Neural cell (in vitro differentiated cells): ENCODE results near the gene METTL26.

Source experiments
- EP300 ChIP-seq: fragments of 450-650 bp; conservative IDR thresholded peaks from 2 replicates; pipeline ENCODE4 v1.6.1; 2014; ENCODE audit warnings: antibody characterized with exemption, mild to moderate bottlenecking, moderate library complexity; ENCODE audit not compliant: poor library complexity, severe bottlenecking
- EZH2 ChIP-seq: fragments of 200-600, 300-800 bp; shearing (Covaris generic), sonication (generic); IDR thresholded peaks from 2 replicates; pipeline ENCODE4 v1.6.1; 2014; ENCODE audit warnings: antibody characterized with exemption, low read length, borderline replicate concordance, mild to moderate bottlenecking; ENCODE audit not compliant: insufficient read depth, poor library complexity, severe bottlenecking
- POLR2AphosphoS5 ChIP-seq: IDR thresholded peaks from 2 replicates; pipeline ENCODE4 v1.6.1; 2012
- RAD21 ChIP-seq: fragments of 450-650 bp; conservative IDR thresholded peaks from 2 replicates; pipeline ENCODE4 v1.6.1; 2014; ENCODE audit warnings: antibody characterized with exemption, mild to moderate bottlenecking, moderate library complexity
- SMC3 ChIP-seq: fragments of 450-650 bp; conservative IDR thresholded peaks from 2 replicates; pipeline ENCODE4 v1.6.1; 2014; ENCODE audit warnings: antibody characterized with exemption, mild to moderate bottlenecking, moderate library complexity; ENCODE audit not compliant: poor library complexity
- TF ChIP-seq, protein P1 (sequence below): fragments of 450-650 bp; IDR thresholded peaks from 2 replicates; pipeline ENCODE4 v1.5.1; 2014; ENCODE audit warnings: antibody characterized with exemption, mild to moderate bottlenecking, moderate library complexity; ENCODE audit not compliant: poor library complexity, severe bottlenecking

DNA sequence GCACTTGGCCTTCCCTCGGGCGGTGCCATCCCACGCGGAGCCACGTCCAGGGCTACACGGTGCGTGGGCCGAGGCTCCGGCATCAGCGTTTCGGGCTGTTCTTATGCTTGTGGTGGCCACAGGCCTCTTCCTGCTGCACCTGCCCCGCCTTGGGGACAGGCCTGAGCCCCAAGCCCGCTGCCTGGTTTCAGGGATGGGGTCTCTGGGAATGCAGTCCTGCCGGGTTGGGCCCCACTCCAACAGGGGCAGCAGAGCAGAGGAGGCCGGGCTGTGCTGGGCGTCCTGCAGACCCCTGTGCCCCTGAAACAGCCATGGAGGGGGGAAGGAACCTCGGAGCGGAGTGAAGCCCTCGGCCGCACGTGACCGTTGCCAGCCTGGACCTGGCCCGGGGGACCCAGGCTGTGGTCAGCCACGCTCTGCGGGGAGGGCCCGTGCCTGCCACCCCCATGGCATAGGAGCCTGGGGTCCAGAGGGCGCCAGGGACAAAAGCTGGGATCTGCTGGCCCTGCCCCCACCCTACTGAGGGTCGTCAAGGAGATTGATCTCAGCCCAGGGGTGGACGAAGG lies 5.8 kb downstream of the METTL26 start:
- TF ChIP-seq POLR2AphosphoS5 (no peak), RAD21 (no peak), SMC3 (no peak), EP300 (no peak), EZH2 (no peak)
- TF ChIP-seq, protein P1, sequence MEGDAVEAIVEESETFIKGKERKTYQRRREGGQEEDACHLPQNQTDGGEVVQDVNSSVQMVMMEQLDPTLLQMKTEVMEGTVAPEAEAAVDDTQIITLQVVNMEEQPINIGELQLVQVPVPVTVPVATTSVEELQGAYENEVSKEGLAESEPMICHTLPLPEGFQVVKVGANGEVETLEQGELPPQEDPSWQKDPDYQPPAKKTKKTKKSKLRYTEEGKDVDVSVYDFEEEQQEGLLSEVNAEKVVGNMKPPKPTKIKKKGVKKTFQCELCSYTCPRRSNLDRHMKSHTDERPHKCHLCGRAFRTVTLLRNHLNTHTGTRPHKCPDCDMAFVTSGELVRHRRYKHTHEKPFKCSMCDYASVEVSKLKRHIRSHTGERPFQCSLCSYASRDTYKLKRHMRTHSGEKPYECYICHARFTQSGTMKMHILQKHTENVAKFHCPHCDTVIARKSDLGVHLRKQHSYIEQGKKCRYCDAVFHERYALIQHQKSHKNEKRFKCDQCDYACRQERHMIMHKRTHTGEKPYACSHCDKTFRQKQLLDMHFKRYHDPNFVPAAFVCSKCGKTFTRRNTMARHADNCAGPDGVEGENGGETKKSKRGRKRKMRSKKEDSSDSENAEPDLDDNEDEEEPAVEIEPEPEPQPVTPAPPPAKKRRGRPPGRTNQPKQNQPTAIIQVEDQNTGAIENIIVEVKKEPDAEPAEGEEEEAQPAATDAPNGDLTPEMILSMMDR, result no peak
